Activated CD4-positive, alpha-beta T cell treated with anti-CD3 and anti-CD28 coated beads, Interleukin-2, amount 50 U/mL, for 24 hours (primary cell): ENCODE data around the gene LRRC8E.
"Not testable (repeated sequence)": the region's sequence is repeated elsewhere in the genome, so short reads cannot be mapped to it uniquely, and the experiment has no call there.

ENCODE experiments used
- DNase-seq, 2 donors: peaks; one replicate each; pipeline ENCODE4 v3.0.0-alpha.2; 2020; ENCODE audit warnings: low read depth in 1 of 2, low spot score in 1 of 2

Gene LRRC8E

DNA sequence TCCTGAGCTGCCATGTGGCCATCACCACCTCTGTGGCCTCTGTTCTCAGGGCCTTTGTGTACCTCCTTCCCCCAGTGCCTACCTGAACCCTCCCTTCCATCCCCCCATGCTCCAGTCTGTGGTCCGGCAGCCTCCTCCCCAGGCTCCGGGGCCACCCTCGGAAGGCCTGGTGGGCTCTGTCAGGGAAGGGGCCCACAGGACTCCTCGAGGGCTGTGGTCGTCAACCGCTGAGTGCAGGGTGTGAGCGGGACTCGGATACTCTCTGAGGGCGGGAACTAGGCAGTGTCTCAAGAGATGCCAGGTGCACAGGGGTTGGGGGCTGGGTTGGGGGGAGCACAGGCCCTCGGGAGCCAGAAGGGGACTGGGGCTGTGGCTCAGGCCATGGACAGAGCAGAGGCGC is 19.2 kb downstream of the LRRC8E start:
- no peak for DNase-seq

DNA sequence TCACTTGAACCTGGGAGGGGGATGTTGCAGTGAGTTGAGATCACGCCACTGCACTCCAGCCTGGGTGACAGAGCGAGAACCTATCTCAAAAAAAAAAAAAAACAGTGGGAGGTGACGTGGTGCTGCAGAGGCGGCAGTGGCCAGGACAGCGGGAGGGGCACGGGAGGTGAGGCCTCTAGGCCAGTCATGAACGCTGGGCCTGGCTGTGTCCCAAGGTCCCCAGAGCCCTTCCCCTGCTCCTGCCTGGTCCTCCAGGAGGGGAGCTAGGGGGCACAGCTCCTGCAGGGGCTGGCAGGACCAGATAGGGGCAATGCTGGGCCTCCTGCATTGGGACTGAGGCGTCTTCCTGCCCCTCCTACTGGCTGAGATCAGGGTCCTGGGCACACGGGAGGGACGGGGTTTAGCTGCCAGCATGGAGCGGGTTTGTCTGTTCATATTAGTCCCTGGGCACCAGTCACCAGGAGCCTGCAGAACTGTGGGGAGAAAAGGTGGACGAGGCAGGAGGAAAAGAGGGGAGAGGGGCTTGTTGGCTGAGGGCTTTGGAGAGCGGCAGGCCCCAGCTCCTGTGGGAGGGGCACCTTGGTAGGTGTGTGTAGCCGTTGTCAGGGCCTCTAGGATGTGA is 19.9 kb downstream of the LRRC8E start:
- no peak for DNase-seq

DNA sequence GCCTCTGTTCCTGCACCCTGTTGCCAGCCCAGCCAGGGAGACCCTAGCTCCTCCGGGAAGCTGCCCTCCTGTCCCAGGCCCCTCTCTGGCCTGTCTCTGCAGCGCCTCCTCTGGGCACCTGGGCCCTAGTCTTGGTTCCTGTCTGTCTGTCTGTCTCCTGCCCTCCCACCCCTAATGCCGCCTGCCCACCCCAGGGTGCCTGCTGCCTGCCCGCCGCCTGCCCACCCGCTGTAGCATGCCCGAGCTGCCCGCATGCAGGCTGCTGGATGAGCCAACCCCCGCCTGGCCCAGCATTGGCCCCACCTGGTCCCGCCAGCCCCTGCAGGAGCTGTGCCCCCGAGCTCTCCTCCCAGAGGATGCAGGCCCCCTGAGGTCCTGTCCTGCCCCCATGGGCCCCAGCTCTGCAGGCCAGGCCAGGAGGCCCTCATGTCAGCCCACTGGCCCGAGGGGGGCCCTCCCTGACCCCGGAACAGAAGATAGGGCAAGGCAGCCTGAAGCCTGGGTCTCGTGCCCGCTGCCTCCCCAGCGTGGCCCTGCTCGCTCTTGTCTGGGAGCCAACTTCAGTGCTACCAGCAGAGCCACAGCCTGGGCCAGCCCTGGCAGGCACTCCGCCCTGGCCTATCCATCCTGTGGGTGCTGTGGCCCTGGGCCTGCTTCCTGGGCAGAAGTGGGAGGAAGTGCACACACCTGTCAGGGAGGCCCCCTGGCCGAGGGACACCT is 20.6 kb downstream of the LRRC8E start:
- no peak for DNase-seq

DNA sequence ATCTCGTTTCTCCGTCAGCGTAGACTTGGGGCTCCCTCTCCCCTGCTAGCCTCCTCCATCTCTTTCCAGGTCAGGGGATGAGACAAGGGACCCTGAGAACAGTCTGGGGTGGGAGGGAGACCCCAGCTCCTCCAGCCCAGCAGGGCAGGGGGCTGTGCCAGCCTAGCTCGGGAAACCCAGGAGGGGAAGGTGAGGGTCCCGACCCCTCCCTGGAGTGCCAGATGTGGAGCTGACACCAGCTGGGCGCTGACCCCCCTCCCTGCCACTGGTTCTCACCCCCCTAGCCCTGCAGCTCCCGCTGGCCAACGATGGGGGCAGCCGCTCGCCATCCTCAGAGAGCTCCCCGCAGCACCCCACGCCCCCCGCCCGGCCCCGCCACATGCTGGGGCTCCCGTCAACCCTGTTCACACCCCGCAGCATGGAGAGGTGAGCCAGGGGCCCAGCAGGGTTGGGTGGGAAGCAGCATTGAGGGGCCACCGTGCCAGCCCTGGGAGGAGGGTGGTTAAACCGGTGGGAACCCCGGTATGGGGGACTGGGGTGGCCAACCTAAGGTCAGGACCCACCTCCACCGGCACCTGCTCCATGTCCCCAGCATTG is 21.3 kb downstream of the LRRC8E start:
- DNase-seq: no peak

DNA sequence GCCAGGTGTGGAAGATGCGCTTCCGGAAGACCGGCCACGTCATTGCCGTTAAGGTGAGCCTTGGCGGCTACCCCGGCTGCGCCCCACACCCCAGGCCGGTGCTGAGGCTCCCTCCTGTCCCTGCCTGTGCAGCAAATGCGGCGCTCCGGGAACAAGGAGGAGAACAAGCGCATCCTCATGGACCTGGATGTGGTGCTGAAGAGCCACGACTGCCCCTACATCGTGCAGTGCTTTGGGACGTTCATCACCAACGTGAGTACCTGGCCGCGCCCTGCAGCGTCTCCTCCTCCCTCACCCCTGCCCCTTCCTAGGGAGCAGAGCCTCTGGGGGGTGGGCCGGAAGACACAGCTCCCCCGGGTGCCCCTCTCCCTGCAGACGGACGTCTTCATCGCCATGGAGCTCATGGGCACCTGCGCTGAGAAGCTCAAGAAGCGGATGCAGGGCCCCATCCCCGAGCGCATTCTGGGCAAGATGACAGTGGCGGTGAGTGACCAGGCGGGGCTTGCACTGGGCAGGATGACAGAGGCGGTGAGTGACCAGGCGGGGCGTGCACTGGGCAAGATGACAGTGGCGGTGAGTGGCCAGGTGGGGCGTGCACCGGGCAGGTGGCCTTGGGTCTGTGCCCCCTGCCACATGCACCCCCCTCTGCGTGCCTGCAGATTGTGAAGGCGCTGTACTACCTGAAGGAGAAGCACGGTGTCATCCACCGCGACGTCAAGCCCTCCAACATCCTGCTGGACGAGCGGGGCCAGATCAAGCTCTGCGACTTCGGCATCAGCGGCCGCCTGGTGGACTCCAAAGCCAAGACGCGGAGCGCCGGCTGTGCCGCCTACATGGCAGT is 22.2 kb downstream of the LRRC8E start:
- DNase-seq: no peak

DNA sequence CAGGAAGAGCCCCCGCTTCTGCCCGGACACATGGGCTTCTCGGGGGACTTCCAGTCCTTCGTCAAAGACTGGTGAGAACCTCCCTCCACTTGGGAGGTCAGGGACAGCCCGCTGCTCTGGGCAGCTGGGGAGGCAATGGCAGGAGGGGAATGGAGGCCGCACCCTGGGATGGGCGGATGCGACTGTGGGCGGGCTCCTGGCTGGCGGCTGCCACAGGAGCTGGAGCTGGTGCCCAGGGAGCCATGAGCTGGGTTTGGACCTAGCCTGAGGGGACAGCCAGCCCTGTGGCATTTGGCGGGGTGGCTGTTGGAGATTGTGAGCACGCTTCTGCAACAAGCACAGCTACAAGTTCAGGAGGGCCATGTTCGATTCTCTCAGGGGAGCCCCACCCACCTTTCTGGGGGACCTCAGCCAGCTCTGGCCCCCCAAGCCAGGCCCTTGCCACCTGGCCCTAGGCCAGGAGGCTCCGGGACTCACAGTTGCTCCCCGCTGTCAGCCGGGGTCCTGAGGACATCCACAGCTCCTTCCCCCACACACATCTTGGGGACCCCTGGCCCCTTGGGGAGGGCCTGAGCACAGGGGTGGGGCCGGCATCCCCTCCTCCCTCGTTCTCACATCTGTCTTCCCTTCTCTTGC is 23.3 kb downstream of the LRRC8E start:
- no peak for DNase-seq

DNA sequence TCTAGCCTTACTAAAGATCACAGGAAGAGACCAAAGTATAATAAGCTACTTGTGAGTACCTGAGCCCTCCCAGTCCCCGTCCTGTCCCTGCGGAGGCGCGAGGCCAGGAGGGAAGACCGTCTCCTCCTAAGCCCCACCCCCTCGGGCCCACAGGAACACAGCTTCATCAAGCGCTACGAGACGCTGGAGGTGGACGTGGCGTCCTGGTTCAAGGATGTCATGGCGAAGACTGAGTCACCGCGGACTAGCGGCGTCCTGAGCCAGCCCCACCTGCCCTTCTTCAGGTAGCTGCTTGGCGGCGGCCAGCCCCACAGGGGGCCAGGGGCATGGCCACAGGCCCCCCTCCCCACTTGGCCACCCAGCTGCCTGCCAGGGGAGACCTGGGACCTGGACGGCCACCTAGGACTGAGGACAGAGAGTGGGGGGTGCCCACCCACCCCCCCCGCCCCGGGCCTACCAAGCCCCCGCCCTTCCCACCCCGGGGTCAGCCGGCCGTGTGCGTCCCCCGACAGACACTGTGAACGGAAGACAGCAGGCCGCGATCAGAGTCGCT is 23.9 kb downstream of the LRRC8E start:
- no peak for DNase-seq

DNA sequence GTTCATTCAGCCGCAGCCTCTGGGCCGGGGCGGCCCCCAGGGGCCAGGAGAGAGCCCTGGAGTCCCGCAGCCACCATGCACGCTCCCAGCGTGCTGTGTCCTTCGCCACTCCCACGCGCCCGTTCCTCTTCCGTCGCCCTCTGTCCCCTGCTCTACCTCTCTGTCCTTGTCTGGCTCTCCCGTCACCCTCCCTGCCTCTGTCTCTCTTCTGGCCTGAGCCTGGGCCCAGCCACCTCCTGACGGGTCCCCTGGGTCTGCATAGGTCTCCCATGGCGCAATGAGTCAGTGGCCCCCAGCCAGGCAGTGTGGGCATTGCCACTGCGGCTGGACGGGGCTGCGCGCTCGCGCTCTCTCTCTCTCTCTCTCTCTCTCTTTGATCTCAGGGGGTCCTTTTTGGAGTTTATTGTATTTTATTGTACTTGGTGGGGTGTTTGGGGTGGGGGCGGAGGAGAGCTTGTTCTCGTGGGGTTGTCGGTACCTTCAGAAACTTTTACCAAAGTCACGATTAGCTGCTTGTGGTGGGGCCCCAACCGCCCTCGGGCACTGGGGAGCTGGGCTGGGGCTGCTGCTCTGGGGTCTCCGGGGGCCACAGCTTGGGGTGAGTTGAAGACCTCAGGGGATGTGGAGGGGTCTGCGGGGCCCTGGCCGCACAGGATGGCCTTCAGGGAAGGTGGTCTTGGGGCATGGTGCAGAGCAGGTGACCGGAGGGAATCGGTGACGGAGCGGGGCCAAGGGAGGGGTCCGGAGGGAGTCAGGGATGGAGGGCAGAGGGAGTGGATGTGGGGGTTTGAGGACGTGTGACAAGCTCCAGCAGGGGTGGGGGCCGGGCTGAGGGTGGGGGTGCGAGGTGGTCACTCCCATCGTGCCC is 24.6 kb downstream of the LRRC8E start:
- DNase-seq: no peak

DNA sequence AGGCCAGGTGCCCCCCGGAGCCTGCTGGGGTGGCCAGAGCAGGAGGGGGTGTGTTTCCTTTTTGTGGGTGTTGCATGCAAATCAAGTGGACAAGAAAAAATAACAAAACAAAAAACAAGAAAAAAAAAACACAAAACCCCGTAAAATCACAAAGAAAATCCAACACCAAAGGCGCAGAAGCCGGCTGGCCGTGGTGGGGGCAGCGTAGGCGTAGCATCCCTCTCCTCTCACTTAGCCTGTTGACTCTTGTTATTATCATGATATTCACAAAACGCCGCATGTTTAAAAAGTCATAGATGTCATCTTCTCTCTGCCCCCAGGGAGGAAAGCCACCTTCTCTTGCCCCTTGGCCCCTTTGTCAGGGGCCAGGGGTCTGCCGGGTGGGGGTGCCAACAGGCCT is 25.3 kb downstream of the LRRC8E start:
- DNase-seq: no peak

DNA sequence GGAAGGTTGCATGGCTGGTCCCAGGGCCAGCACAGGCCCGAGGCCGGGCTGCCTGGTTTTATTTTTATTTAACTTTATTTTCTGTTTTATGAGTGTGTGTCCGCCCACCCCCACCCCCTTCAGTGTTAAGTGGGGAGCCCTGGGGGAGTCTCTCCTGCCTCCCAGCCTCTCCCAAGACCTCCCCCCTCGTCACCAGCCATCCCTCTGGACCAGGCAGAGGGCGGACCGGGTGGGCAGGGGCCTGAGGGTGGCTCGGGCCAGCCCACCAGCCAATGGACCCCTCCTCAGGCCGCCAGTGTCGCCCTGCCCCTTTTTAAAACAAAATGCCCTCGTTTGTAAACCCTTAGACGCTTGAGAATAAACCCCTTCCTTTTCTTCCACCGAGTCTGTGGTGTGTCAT is 25.8 kb downstream of the LRRC8E start:
- DNase-seq: no peak

DNA sequence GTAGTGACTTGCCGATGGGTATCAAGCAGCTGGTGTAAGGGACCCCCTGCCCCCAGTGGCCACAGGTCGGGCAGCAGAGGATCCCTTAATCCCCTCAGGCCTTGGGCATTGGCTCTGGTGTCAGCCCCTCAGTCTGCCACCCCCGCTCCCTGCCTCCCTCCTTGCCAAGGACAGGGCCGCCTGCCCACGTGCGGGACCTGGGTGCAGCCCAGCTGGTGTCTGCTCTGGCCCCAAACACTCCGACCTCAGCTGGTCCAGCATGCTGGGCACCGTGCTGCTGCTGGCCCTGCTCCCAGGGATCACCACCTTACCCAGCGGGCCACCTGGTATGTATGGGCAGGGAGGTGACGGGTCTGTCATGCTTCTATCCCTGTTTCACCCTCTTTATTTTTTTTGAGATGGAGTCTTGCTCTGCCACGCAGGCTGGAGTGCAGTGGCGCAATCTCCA is 26.3 kb downstream of the LRRC8E start, which contains the start of gene TGFBR3L:
TSS of gene TGFBR3L (plus strand) at position 233 of the 448 bp plus-strand sequence.
- no peak for DNase-seq

DNA sequence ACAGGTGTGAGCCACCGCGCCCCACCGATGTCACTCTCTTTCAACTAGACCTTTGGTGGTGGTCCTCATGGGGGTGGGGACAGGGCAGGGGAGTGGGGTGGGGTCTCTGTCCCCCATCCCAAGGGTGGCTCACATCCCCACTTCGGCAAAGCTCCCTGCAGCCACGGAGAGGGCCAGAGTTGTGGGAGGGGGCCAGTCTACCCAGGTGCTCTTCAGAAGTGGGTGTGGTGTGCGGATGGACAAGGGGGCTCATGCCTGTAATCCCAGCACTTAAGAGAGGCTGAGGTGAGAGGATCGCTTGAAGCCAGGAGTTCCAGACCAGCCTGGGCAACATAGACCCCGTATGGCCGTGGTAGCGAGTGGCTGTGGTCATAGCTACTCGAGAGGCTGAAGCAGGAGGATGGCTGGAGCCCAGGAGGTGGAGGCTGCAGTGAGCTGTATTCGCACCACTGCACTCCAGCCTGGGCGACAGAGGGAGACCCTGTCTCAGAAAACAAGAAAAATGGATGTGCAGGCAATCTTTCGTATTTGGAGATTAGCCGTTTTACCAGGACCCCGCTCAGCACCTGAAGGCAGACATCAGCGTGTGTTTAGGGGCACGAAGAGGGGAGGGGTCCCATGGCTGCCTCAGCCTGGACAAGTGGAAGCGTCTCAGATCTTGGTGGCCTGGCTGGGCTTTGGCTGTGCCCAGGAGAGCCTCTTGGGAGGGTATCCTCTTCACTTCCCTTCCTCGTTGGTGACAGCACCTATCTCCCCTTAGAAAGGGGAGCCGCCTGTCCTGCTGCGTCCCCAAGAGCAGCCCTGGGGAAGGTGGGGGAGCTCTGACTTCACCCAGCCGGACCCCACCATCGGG is 27.2 kb downstream of the LRRC8E start:
- DNase-seq: no peak

DNA sequence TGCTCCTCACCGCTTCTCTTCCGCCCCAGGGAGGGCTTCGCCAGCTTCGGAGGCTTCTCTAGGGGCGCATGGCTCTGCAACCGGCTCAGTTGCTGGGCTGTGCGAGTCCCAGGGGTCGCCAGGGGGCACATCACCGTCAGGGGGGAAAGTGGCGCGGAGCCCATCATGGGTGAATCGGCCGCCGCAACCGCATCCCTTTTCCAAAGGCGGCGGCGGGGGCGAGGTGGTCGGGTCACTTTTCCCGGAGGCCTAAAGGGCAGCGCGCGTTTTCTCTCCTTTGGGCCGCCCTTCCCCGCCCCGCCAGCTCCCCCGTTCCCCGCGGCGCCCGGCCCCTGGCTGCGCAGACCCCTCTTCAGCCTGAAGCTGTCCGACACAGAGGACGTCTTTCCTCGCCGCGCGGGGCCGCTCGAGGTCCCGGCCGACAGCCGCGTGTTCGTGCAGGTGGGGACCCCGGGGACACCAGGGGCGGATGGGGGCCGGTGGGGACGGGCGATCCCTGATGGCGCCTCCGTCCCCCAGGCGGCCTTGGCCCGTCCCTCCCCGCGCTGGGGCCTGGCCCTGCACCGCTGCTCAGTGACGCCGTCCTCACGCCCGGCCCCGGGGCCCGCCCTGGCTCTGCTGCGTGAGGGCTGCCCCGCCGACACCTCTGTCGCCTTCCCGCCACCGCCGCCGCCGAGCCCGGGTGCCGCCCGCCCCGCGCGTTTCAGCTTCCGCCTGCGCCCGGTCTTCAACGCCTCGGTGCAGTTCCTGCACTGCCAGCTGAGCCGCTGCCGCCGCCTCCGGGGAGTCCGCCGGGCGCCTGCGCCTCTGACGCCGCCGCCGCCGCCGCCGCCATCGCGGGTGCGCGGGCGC is 28.0 kb downstream of the LRRC8E start:
- peak in 1 of 2 donors; percentile 46 for DNase-seq

DNA sequence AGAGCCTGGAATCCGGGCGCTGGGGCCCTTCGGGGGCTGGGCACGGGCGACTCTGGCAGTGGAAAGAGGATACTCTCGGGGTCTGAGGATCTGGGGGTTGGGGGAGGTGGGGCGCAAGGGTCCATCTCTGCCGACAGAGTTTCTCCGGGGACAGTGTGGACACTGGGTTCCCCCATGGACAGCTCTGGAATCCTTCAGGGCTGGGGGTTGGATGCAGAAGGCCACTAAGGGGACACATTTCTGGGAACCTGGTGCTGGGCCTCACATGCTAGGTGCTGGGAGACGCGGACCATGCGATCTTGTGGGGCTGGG is 28.6 kb downstream of the LRRC8E start:
- DNase-seq: no peak

DNA sequence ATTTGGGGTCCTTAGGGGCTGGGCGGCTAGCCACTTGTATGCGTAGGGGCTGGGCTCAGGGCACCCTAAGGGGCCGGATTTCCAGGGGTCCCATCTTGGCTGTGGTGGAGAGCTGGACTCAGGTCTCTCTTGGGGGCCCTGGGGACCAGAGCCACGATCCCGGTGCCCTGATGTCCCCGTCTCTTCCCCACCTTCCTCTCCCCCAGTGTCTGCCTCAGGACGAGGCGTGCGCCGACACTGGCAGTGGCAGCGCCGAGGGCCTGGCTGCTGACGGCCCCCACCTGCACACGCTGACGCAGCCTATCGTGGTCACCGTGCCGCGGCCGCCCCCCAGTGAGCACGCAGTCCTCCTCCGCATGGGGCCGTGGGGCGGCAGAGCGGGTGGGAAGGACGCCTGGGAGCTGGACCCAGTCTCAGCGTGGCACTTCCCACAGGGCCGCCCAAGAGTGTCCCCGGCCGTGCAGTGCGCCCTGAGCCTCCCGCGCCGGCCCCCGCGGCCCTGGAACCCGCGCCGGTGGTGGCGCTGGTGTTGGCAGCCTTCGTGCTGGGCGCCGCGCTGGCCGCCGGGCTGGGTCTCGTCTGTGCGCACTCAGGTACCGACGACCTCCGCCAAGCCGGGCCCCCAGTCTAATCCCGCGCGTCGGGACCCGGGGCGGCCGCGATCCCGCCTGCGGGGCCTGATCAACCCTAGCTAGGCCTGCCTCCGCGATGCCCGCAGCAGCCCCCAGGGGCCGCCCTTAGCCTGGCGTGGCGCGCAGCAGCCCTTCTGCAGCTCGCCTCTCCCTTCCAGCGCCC is 29.2 kb downstream of the LRRC8E start:
- no peak for DNase-seq

DNA sequence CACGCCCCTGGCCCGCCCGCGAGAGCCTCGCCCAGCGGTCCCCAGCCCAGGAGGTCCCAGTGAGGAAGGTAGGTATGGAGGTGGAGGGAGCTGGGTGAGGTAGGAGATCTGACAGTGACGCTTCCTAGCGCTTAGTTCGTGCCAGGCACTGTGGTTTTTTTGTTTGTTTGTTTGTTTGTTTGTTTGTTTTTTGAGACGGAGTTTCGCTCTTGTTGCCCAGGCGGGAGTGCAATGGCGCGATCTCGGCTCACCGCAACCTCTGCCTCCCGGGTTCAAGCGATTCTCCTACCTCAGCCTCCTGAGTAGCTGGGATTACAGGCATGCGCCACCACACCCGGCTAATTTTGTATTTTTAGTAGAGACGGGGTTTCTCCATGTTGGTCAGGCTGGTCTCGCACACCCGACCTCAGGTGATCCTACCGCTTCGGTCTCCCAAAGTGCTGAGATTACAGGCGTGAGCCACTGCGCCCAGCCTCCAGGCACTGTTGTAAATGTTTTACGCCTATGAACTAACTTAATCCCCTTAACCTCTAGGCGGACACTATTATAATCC is 29.8 kb downstream of the LRRC8E start:
- not testable (repeated sequence) for DNase-seq
